ENCODE data around the gene SIRPG. TPM values are rescaled to one million over a fixed set of nuclear protein-coding genes. Genes with fewer than 3 reads are reported as not detected.

The SIRPG gene
- total RNA-seq, 1 donor from 2014 or later = not detected

GRCh38 chr20:1676650-1677049, 19.1 kb upstream of the SIRPG start:
- Mint-ChIP-seq H3K4me1 (no peaks in the 10 kb centered on the region), H3K27ac (no peak overlapping the region), H3K36me3 (no peaks in the 10 kb centered on the region), H3K4me3 (no peak overlapping the region), H3K27me3 (ENCODE audit: low read depth) (peaks cover 59% of the 10 kb centered on the region), H3K9me3 (no peaks in the 10 kb centered on the region)
- DNase-seq (ENCODE audit: low spot score in 2 of 2, unreplicated experiment in 2 of 2) = no peak
- TF ChIP-seq CTCF (IDR thresholded peaks at IDR 0.05; ENCODE audit: unreplicated experiment) = no peak

GRCh38 chr20:1674990-1675780, 17.6 kb upstream of the SIRPG start:
- no peak for TF ChIP-seq CTCF (IDR thresholded peaks at IDR 0.05; ENCODE audit: unreplicated experiment)
- no peak for DNase-seq (ENCODE audit: low spot score in 2 of 2, unreplicated experiment in 2 of 2)
- Mint-ChIP-seq H3K27ac (no peak overlapping the region), H3K9me3 (peaks cover 4% of the 10 kb centered on the region), H3K36me3 (no peaks in the 10 kb centered on the region), H3K4me1 (no peaks in the 10 kb centered on the region), H3K4me3 (no peak overlapping the region), H3K27me3 (ENCODE audit: low read depth) (peaks cover 56% of the 10 kb centered on the region)

- DNase-seq (ENCODE audit: low spot score in 2 of 2, unreplicated experiment in 2 of 2) = no peak
- Mint-ChIP-seq H3K27me3 (ENCODE audit: low read depth) (peaks cover 55% of the 10 kb centered on the region), H3K36me3 (no peaks in the 10 kb centered on the region), H3K4me1 (no peaks in the 10 kb centered on the region), H3K27ac (no peak overlapping the region), H3K4me3 (no peak overlapping the region), H3K9me3 (peaks cover 4% of the 10 kb centered on the region)
- no peak for TF ChIP-seq CTCF (IDR thresholded peaks at IDR 0.05; ENCODE audit: unreplicated experiment)
Measured at GRCh38 chr20:1674361-1674760, 16.8 kb upstream of the SIRPG start.

- no peak overlapping the region for H3K4me3 Mint-ChIP-seq
- H3K27me3 Mint-ChIP-seq (ENCODE audit: low read depth) = peaks cover 55% of the 10 kb centered on the region
- peaks cover 4% of the 10 kb centered on the region for H3K9me3 Mint-ChIP-seq
Measured at GRCh38 chr20:1673424-1673823, 15.8 kb upstream of the SIRPG start.

GRCh38 chr20:1672728-1673127, 15.1 kb upstream of the SIRPG start:
- Mint-ChIP-seq H3K27me3 (ENCODE audit: low read depth) (peaks cover 50% of the 10 kb centered on the region), H3K36me3 (no peaks in the 10 kb centered on the region), H3K4me1 (no peaks in the 10 kb centered on the region), H3K4me3 (no peak overlapping the region), H3K9me3 (peaks cover 4% of the 10 kb centered on the region), H3K27ac (no peak overlapping the region)
- no peak for TF ChIP-seq CTCF (IDR thresholded peaks at IDR 0.05; ENCODE audit: unreplicated experiment)
- no peak for DNase-seq (ENCODE audit: low spot score in 2 of 2, unreplicated experiment in 2 of 2)

More at GRCh38 chr20:1673424-1673823, 15.8 kb upstream of the SIRPG start:
- DNase-seq (ENCODE audit: low spot score in 2 of 2, unreplicated experiment in 2 of 2) = no peak
- TF ChIP-seq CTCF (IDR thresholded peaks at IDR 0.05; ENCODE audit: unreplicated experiment) = no peak
- no peaks in the 10 kb centered on the region for H3K36me3 Mint-ChIP-seq
- no peak overlapping the region for H3K27ac Mint-ChIP-seq
- no peaks in the 10 kb centered on the region for H3K4me1 Mint-ChIP-seq
